K562 (cell line): ENCODE measurements around the gene TMEM147. TPM values are rescaled to one million over a fixed set of nuclear protein-coding genes. Genes with fewer than 3 reads are reported as not detected.

ENCODE experiments used
- COPS2 ChIP-seq: fragments of 450-650 bp; conservative IDR thresholded peaks from 2 replicates; pipeline ENCODE4 v1.6.1; 2016; ENCODE audit warnings: mild to moderate bottlenecking, moderate library complexity
- IRF2 ChIP-seq: sonication (generic); formaldehyde crosslinking; IDR thresholded peaks from 2 replicates; pipeline ENCODE4 v1.8.1; 2022; ENCODE audit warnings: mild to moderate bottlenecking, missing genetic modification reagents
- NEUROD1 ChIP-seq: fragments of 150-350 bp; IDR thresholded peaks from 2 replicates; pipeline ENCODE4 v1.6.1; 2014; ENCODE audit warnings: borderline replicate concordance, low read length, low read depth; ENCODE audit not compliant: partially characterized antibody
- RHOXF2B ChIP-seq: fragments of 250-450 bp; sonication (Bioruptor Pico); conservative IDR thresholded peaks from 2 replicates; pipeline ENCODE4 v1.5.1; 2021
- SNRNP70 ChIP-seq: fragments of 200-400 bp; formaldehyde crosslinking; optimal IDR thresholded peaks from 2 replicates; pipeline ENCODE3; 2017; ENCODE audit warnings: low read depth, low read length
- SRSF7 ChIP-seq: fragments of 200-400 bp; formaldehyde crosslinking; optimal IDR thresholded peaks from 2 replicates; pipeline ENCODE3; 2017; ENCODE audit warnings: mild to moderate bottlenecking, low read depth, low read length
- ZBTB7A ChIP-seq: IDR thresholded peaks from 2 replicates; pipeline ENCODE4 v1.6.1; 2011; ENCODE audit warnings: low read depth, mild to moderate bottlenecking, low read length, moderate library complexity, borderline replicate concordance; ENCODE audit not compliant: control insufficient read depth
- ZNF165 ChIP-seq: fragments of 250-450 bp; sonication (Bioruptor Pico); IDR thresholded peaks from 2 replicates; pipeline ENCODE4 v1.4.0; 2020; ENCODE audit warnings: borderline replicate concordance
- ZNF217 ChIP-seq: sonication (generic); formaldehyde crosslinking; IDR thresholded peaks from 2 replicates; pipeline ENCODE4 v1.8.0; 2022; ENCODE audit warnings: mild to moderate bottlenecking, missing genetic modification reagents
- ZNF764 ChIP-seq: fragments of 250-450 bp; sonication (Bioruptor Pico); IDR thresholded peaks from 2 replicates; pipeline ENCODE4 v1.4.0; 2020; ENCODE audit warnings: low read depth, mild to moderate bottlenecking, moderate library complexity
- polyA plus RNA-seq, 8 experiments: library from polyadenylated mRNA; depleted of rRNA in 4 of 8; stranded (reverse) in 5 of 8; unstranded in 3 of 8; fragments of >200 nt; fragmentation: Nextera tagmentation in 2 of 8; fragmentation: Illumina TruSeq in 1 of 8; extraction: Ambion mirVana in 2 of 8; extraction: Trizol in 1 of 8; gene quantifications; 2 replicates each; pipeline versions ENCODE4 v1.2.1 to v1.2.3, GENCODE V29; 2011 to 2014; ENCODE audit warnings: inconsistent platforms in 1 of 8, missing spikeins in 1 of 8
- total RNA-seq, 7 experiments: library from RNA; depleted of rRNA in 6 of 7; stranded (reverse); fragments of >200 nt in 6 of 7; fragmentation: Illumina TruSeq in 2 of 7; extraction: Trizol in 2 of 7; gene quantifications; 2 replicates each; pipeline versions ENCODE4 v1.2.1 to v1.2.3, GENCODE V29; 2011 to 2021; ENCODE audit warnings: low replicate concordance in 1 of 7
- TF ChIP-seq, protein P1 (sequence below): sonication (generic); formaldehyde crosslinking; IDR thresholded peaks from 2 replicates; pipeline ENCODE4 v1.8.1; 2022; ENCODE audit warnings: missing genetic modification reagents
- TF ChIP-seq, protein P2 (sequence below): sonication (generic); formaldehyde crosslinking; IDR thresholded peaks from 2 replicates; pipeline ENCODE4 v1.8.1; 2023; ENCODE audit warnings: mild to moderate bottlenecking, missing genetic modification reagents, moderate library complexity
- TF ChIP-seq, protein P3 (sequence below): fragments of 450-650 bp; formaldehyde crosslinking; IDR thresholded peaks from 2 replicates; pipeline ENCODE4 v1.4.0; 2020; ENCODE audit warnings: mild to moderate bottlenecking
- TF ChIP-seq, protein P4 (sequence below): sonication (generic); formaldehyde crosslinking; IDR thresholded peaks from 2 replicates; pipeline ENCODE4 v1.8.1; 2023; ENCODE audit warnings: mild to moderate bottlenecking, missing genetic modification reagents
- TF ChIP-seq, protein P5 (sequence below): sonication (generic); formaldehyde crosslinking; IDR thresholded peaks from 2 replicates; pipeline ENCODE4 v1.8.1; 2023; ENCODE audit warnings: mild to moderate bottlenecking, missing genetic modification reagents
- TF ChIP-seq, protein P6 (sequence below): fragments of 250-450 bp; sonication (Bioruptor Pico); IDR thresholded peaks from 2 replicates; pipeline ENCODE4 v1.4.0; 2020; ENCODE audit warnings: mild to moderate bottlenecking, moderate library complexity
- TF ChIP-seq, protein P7 (sequence below): sonication (generic); formaldehyde crosslinking; IDR thresholded peaks from 2 replicates; pipeline ENCODE4 v1.8.0; 2022; ENCODE audit warnings: mild to moderate bottlenecking, missing genetic modification reagents

The TMEM147 gene
- total and polyA plus RNA-seq, 9 of the 15 experiments (the other 6 are each of a cell fraction or from before 2014, with no cell fraction given), result 73.8 to 194 (median 142) TPM

DNA sequence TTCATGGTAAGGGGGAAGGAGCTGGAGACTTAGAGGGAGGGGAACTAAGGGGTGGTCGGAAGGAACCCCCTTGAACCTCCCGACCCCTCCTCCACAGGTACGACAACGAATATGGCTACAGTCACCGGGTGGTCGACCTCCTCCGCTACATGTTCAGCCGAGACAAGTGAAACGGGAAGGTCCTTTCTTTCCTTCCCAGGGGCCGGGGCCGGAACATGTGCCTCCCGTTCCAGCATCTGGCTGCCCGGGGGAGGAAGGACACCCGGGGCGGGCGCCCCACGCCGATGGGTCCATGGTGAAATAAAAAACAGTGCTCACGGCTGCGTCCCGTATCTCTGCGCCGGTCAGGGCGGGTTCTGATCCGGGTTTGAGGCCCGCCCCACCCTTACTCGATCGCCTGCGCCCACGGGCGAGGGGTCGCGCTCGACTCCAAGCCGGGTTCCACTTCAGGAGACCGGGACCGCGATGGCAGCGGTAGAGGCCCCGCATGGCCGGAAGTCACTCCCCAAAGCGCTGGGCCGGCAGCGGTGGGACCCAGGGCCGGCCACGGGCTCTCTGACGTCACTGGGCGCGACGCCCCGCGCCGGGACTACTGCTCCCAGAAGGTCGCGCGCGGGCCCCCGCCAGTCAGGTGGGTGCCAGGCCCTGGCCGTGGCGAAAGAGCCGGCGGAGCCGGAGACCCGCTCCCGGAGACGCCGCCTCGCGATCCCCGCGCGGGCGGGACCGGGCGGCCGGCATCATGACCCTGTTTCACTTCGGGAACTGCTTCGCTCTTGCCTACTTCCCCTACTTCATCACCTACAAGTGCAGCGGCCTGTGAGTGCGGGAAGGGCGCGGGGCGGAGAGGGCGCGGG, at the start of gene TMEM147 (continued):
- TF ChIP-seq, protein P1, sequence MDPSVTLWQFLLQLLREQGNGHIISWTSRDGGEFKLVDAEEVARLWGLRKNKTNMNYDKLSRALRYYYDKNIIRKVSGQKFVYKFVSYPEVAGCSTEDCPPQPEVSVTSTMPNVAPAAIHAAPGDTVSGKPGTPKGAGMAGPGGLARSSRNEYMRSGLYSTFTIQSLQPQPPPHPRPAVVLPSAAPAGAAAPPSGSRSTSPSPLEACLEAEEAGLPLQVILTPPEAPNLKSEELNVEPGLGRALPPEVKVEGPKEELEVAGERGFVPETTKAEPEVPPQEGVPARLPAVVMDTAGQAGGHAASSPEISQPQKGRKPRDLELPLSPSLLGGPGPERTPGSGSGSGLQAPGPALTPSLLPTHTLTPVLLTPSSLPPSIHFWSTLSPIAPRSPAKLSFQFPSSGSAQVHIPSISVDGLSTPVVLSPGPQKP (CRISPR knock-in tag), result no peak
- TF ChIP-seq, protein P2, sequence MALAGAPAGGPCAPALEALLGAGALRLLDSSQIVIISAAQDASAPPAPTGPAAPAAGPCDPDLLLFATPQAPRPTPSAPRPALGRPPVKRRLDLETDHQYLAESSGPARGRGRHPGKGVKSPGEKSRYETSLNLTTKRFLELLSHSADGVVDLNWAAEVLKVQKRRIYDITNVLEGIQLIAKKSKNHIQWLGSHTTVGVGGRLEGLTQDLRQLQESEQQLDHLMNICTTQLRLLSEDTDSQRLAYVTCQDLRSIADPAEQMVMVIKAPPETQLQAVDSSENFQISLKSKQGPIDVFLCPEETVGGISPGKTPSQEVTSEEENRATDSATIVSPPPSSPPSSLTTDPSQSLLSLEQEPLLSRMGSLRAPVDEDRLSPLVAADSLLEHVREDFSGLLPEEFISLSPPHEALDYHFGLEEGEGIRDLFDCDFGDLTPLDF (CRISPR knock-in tag), result no peak
- TF ChIP-seq ZNF764 (CRISPR knock-in tag), result no peak
- TF ChIP-seq, protein P3, sequence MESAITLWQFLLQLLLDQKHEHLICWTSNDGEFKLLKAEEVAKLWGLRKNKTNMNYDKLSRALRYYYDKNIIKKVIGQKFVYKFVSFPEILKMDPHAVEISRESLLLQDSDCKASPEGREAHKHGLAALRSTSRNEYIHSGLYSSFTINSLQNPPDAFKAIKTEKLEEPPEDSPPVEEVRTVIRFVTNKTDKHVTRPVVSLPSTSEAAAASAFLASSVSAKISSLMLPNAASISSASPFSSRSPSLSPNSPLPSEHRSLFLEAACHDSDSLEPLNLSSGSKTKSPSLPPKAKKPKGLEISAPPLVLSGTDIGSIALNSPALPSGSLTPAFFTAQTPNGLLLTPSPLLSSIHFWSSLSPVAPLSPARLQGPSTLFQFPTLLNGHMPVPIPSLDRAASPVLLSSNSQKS, result no peak
- TF ChIP-seq NEUROD1, result no peak
- no peak for TF ChIP-seq ZNF165 (CRISPR knock-in tag)
- TF ChIP-seq, protein P4, sequence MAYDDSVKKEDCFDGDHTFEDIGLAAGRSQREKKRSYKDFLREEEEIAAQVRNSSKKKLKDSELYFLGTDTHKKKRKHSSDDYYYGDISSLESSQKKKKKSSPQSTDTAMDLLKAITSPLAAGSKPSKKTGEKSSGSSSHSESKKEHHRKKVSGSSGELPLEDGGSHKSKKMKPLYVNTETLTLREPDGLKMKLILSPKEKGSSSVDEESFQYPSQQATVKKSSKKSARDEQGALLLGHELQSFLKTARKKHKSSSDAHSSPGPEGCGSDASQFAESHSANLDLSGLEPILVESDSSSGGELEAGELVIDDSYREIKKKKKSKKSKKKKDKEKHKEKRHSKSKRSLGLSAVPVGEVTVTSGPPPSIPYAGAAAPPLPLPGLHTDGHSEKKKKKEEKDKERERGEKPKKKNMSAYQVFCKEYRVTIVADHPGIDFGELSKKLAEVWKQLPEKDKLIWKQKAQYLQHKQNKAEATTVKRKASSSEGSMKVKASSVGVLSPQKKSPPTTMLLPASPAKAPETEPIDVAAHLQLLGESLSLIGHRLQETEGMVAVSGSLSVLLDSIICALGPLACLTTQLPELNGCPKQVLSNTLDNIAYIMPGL (CRISPR knock-in tag), result no peak
- TF ChIP-seq, protein P5, sequence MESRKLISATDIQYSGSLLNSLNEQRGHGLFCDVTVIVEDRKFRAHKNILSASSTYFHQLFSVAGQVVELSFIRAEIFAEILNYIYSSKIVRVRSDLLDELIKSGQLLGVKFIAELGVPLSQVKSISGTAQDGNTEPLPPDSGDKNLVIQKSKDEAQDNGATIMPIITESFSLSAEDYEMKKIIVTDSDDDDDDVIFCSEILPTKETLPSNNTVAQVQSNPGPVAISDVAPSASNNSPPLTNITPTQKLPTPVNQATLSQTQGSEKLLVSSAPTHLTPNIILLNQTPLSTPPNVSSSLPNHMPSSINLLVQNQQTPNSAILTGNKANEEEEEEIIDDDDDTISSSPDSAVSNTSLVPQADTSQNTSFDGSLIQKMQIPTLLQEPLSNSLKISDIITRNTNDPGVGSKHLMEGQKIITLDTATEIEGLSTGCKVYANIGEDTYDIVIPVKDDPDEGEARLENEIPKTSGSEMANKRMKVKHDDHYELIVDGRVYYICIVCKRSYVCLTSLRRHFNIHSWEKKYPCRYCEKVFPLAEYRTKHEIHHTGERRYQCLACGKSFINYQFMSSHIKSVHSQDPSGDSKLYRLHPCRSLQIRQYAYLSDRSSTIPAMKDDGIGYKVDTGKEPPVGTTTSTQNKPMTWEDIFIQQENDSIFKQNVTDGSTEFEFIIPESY, result peak; percentile 45; the same call in 1 of the 2 replicates
- 0 out of 2 replicates have a peak, but pooled peaks have one; percentile 10 for TF ChIP-seq ZBTB7A
- no peak for TF ChIP-seq ZNF217 (CRISPR knock-in tag)
- TF ChIP-seq COPS2, result no peak
- no peak for TF ChIP-seq IRF2
- TF ChIP-seq, protein P6, sequence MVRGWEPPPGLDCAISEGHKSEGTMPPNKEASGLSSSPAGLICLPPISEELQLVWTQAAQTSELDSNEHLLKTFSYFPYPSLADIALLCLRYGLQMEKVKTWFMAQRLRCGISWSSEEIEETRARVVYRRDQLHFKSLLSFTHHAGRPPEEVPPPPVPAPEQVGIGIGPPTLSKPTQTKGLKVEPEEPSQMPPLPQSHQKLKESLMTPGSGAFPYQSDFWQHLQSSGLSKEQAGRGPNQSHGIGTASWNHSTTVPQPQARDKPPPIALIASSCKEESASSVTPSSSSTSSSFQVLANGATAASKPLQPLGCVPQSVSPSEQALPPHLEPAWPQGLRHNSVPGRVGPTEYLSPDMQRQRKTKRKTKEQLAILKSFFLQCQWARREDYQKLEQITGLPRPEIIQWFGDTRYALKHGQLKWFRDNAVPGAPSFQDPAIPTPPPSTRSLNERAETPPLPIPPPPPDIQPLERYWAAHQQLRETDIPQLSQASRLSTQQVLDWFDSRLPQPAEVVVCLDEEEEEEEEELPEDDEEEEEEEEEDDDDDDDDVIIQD, result 0 out of 2 replicates have a peak, but pooled peaks have one; percentile 7
- TF ChIP-seq, protein P7, sequence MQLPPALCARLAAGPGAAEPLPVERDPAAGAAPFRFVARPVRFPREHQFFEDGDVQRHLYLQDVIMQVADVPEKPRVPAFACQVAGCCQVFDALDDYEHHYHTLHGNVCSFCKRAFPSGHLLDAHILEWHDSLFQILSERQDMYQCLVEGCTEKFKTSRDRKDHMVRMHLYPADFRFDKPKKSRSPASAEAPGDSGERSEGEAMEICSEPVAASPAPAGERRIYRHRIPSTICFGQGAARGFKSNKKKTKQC, result no peak; the same call in 1 of the 2 replicates
- TF ChIP-seq SRSF7, result no peak
- no peak for TF ChIP-seq RHOXF2B
- no peak for TF ChIP-seq SNRNP70
